GM19438 (cell line): ENCODE results near the gene KLHL30.

Experiments used
- ATAC-seq: cut with Tn5 transposase; IDR thresholded peaks from one replicate; pipeline ENCODE4 v1.9.1; 2021; ENCODE audit warnings: low read depth; ENCODE audit not compliant: unreplicated experiment

Gene KLHL30

GRCh38 chr2:238117199-238118154 lies 21.0 kb upstream of the KLHL30 start:
- no peak for ATAC-seq

- ATAC-seq: no peak
These were observed 18.6 kb upstream of the KLHL30 start for GRCh38 chr2:238119756-238120462.

- no peak for ATAC-seq
These were observed 17.8 kb upstream of the KLHL30 start for GRCh38 chr2:238120463-238121298.

- ATAC-seq: no peak
These were observed 16.8 kb upstream of the KLHL30 start for GRCh38 chr2:238121511-238122286.

GRCh38 chr2:238122287-238123217 lies 15.9 kb upstream of the KLHL30 start:
- no peak for ATAC-seq

- ATAC-seq: no peak
These were observed 15.1 kb upstream of the KLHL30 start for GRCh38 chr2:238123218-238123971.

- ATAC-seq: no peak
These were observed 14.4 kb upstream of the KLHL30 start for GRCh38 chr2:238123991-238124470.

- ATAC-seq: no peak
These were observed 13.9 kb upstream of the KLHL30 start for GRCh38 chr2:238124488-238125126.

- ATAC-seq: no peak
These were observed 13.2 kb upstream of the KLHL30 start for GRCh38 chr2:238125127-238125885.

- no peak for ATAC-seq
These were observed 12.1 kb upstream of the KLHL30 start for GRCh38 chr2:238126338-238126737.

- no peak for ATAC-seq
These were observed 11.7 kb upstream of the KLHL30 start for GRCh38 chr2:238126775-238127164.

- ATAC-seq: no peak
These were observed 11.1 kb upstream of the KLHL30 start for GRCh38 chr2:238127165-238128060.

GRCh38 chr2:238128061-238128440 lies 10.4 kb upstream of the KLHL30 start:
- ATAC-seq: no peak

GRCh38 chr2:238128534-238129001 lies 9.9 kb upstream of the KLHL30 start:
- no peak for ATAC-seq

- ATAC-seq: no peak
These were observed 9.1 kb upstream of the KLHL30 start for GRCh38 chr2:238129166-238130010.
